Iris pigment epithelial cell (primary cell): Measurements from ENCODE around the gene LRP8.

Experiments
- DNase-seq: peaks from one replicate; pipeline ENCODE4 v3.0.0-alpha.2; 2011; ENCODE audit warnings: low read depth

LRP8 gene

GRCh38 chr1:53281133-53281532, 46.7 kb downstream of the LRP8 start:
- DNase-seq, result no peak

- no peak for DNase-seq
Observed at GRCh38 chr1:53280496-53280895, 47.4 kb downstream of the LRP8 start.

- no peak for DNase-seq
Observed at GRCh38 chr1:53279296-53280200, 48.3 kb downstream of the LRP8 start.

- DNase-seq, result no peak
Observed at GRCh38 chr1:53278298-53278725, 49.6 kb downstream of the LRP8 start.

- no peak for DNase-seq
Observed at GRCh38 chr1:53277326-53277725, 50.5 kb downstream of the LRP8 start.

- DNase-seq, result no peak
Observed at GRCh38 chr1:53276902-53277281, 51.0 kb downstream of the LRP8 start.

- no peak for DNase-seq
Observed at GRCh38 chr1:53276153-53276901, 51.5 kb downstream of the LRP8 start.

GRCh38 chr1:53275566-53275965, 52.3 kb downstream of the LRP8 start:
- no peak for DNase-seq

- no peak for DNase-seq
Observed at GRCh38 chr1:53274541-53275185, 53.2 kb downstream of the LRP8 start.

GRCh38 chr1:53274026-53274425, 53.8 kb downstream of the LRP8 start:
- no peak for DNase-seq

- no peak for DNase-seq
Observed at GRCh38 chr1:53273526-53273925, 54.3 kb downstream of the LRP8 start.

- no peak for DNase-seq
Observed at GRCh38 chr1:53272349-53272748, 55.5 kb downstream of the LRP8 start.

GRCh38 chr1:53271446-53272090, 56.3 kb downstream of the LRP8 start:
- no peak for DNase-seq

- no peak for DNase-seq
Observed at GRCh38 chr1:53270873-53271272, 57.0 kb downstream of the LRP8 start.

- DNase-seq, result no peak
Observed at GRCh38 chr1:53270107-53270506, 57.8 kb downstream of the LRP8 start.

GRCh38 chr1:53267761-53268160, 60.1 kb downstream of the LRP8 start:
- no peak for DNase-seq

GRCh38 chr1:53266038-53266437, 61.8 kb downstream of the LRP8 start:
- peak; percentile 17 for DNase-seq

- DNase-seq, result no peak
Observed at GRCh38 chr1:53265581-53265980, 62.3 kb downstream of the LRP8 start.

GRCh38 chr1:53264048-53264447, 63.8 kb downstream of the LRP8 start:
- no peak for DNase-seq

GRCh38 chr1:53262000-53262399, 65.9 kb downstream of the LRP8 start:
- no peak for DNase-seq

GRCh38 chr1:53260631-53261247, 67.1 kb downstream of the LRP8 start:
- peak; percentile 54 for DNase-seq

GRCh38 chr1:53259932-53260331, 67.9 kb downstream of the LRP8 start:
- no peak for DNase-seq
